Mucosa of stomach (tissue), 1 donor: ENCODE results near the gene PAWR.
"Not testable (repeated sequence)": the region's sequence is repeated elsewhere in the genome, so short reads cannot be mapped to it uniquely, and the experiment has no call there.

ENCODE experiments used
- H3K27me3 ChIP-seq: one replicate; pipeline ENCODE4 v1.7.0; 2013; ENCODE audit warnings: mild to moderate bottlenecking, low read length; ENCODE audit not compliant: control insufficient read depth, insufficient read depth
- H3K36me3 ChIP-seq: one replicate; pipeline ENCODE4 v1.7.0; 2013; ENCODE audit warnings: low read length; ENCODE audit not compliant: control insufficient read depth, insufficient read depth
- H3K4me1 ChIP-seq: one replicate; pipeline ENCODE4 v1.7.0; 2013; ENCODE audit warnings: mild to moderate bottlenecking, low read length; ENCODE audit not compliant: control insufficient read depth, insufficient read depth
- H3K4me3 ChIP-seq: one replicate; pipeline ENCODE4 v1.7.0; 2013; ENCODE audit warnings: low read length
- H3K9ac ChIP-seq: one replicate; pipeline ENCODE4 v1.7.0; 2013; ENCODE audit warnings: mild to moderate bottlenecking, low read length, moderate library complexity
- H3K9me3 ChIP-seq: one replicate; pipeline ENCODE4 v1.7.0; 2013; ENCODE audit warnings: mild to moderate bottlenecking, low read length, moderate library complexity; ENCODE audit not compliant: control insufficient read depth
- donor health status: Pancreatic carcinoma.

PAWR gene

DNA sequence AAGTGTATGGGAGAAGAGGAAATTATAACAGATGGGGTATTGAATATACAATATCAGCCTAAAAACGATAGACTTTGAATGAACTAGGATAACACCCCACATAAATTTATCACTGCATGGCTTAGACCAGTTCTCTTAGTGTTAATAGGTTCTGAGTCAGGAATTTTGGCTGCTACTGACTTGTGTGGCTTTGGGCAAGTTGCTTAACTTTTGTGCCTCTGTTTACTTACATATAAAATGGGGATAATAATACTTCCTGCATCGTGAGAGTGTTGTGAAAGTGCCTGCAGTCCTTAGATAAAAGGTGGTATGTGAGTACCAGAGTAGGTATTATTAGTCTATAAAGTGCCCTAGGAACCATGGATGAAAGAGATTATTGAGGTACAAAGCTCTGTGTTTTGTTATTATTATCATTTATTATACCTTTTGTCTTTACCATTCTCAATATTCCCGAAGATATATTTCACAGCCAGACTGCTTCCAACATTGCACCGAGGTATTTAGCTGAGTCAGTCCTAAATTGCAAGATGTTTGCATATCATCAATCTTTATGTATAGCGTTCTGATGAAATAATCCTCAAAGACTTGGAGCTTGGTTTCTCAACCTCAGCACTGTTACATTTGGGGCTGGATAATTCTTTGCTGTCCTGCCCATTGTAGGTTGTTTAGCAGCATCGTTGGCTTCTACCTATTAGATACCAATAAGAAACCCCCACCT is 2.3 kb upstream of the PAWR start:
- Histone ChIP-seq H3K36me3 (no peaks in the 10 kb centered on the region), H3K9me3 (no peaks in the 10 kb centered on the region), H3K9ac (no peak overlapping the region), H3K27me3 (no peaks in the 10 kb centered on the region), H3K4me3 (no peak overlapping the region), H3K4me1 (peaks cover 11% of the 10 kb centered on the region)

DNA sequence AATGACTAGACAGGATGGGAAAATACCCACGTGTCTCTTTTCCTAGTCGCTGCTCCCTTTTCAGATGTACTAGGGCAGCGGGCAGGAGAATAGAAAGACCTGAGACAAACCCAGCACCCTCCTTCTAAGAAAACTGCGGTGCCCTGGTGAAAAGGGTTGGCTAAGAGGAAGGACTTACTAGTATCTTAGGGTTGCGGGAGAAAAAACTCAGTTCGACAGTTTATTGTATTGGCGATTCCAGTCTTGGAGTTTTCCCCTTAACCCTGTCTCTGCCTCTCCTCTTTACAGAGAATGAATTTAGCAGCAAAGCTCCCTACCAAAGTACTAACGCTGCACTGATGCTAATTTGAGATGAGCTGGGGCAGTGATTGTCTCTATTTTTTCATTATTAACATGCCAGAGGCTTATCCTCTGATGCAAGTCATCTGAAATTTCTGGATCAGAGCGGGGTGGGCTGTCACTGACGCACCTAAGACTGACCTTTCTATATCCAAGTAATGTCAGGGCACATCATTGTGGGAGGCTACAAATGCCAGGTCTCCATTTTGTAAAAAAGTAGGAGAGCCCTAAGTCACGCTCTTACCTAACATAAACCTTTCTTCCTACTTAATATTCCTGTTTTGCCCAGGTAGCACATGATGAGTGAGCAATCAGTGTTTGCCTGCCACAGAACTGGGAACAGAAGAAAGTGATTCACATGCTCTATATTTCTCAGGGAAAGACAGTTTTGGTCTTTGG is 916 bp upstream of the PAWR start:
- Histone ChIP-seq H3K27me3 (no peaks in the 10 kb centered on the region), H3K9ac (peak overlapping the region; percentile 76), H3K4me3 (peak overlapping the region; percentile 68), H3K4me1 (peaks cover 11% of the 10 kb centered on the region), H3K36me3 (no peaks in the 10 kb centered on the region), H3K9me3 (no peaks in the 10 kb centered on the region)

GRCh38 chr12:79690142-79690637 is 574 bp downstream of the PAWR start:
- Histone ChIP-seq H3K27me3 (no peaks in the 10 kb centered on the region), H3K4me1 (peaks cover 18% of the 10 kb centered on the region), H3K9me3 (no peaks in the 10 kb centered on the region), H3K36me3 (no peaks in the 10 kb centered on the region), H3K4me3 (peak overlapping the region; percentile 69), H3K9ac (peak overlapping the region; percentile 83)

DNA sequence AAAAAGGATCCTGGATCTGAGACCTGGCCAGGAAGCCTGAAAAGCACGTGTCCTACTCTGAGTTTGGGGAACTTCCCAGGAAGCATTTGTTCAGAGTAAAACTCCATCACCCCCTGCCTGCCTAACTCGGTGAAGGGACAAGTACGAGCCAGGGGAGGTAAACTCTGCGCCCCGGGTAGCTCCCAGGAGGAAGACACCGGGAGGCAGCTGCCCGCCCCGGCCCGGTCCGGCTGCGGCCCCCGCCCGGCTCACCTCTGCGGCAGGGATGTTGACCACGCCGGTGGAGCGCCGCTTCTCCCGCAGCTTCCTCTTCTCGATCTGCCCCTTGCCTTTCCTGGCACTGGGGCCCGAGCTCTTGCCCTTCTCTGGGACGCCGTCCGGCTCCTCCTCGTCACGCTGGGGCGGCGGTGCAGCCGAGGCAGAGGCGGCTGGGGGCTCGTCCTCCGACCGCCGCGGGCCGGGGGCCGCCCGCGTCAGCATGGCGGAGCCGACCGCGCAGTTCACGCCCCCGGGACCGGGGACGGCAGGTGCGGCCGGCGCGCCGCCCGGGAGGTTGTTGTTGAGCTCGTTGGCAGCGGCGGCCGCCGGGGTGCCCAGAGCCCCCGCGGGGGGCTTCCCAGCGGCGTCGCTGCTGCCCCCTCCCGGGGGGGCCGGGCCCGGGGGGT is 1.2 kb downstream of the PAWR start:
- Histone ChIP-seq H3K27me3 (no peaks in the 10 kb centered on the region), H3K4me1 (peaks cover 18% of the 10 kb centered on the region), H3K9me3 (no peaks in the 10 kb centered on the region), H3K4me3 (peak overlapping the region; percentile 69), H3K36me3 (no peaks in the 10 kb centered on the region), H3K9ac (peak overlapping the region; percentile 83)

GRCh38 chr12:79689061-79689476 is 1.7 kb downstream of the PAWR start:
- peak overlapping the region; percentile 83 for H3K9ac ChIP-seq
- H3K4me3 ChIP-seq = peak overlapping the region; percentile 69
- no peaks in the 10 kb centered on the region for H3K36me3 ChIP-seq
- peaks cover 18% of the 10 kb centered on the region for H3K4me1 ChIP-seq
- no peaks in the 10 kb centered on the region for H3K9me3 ChIP-seq
- no peaks in the 10 kb centered on the region for H3K27me3 ChIP-seq

DNA sequence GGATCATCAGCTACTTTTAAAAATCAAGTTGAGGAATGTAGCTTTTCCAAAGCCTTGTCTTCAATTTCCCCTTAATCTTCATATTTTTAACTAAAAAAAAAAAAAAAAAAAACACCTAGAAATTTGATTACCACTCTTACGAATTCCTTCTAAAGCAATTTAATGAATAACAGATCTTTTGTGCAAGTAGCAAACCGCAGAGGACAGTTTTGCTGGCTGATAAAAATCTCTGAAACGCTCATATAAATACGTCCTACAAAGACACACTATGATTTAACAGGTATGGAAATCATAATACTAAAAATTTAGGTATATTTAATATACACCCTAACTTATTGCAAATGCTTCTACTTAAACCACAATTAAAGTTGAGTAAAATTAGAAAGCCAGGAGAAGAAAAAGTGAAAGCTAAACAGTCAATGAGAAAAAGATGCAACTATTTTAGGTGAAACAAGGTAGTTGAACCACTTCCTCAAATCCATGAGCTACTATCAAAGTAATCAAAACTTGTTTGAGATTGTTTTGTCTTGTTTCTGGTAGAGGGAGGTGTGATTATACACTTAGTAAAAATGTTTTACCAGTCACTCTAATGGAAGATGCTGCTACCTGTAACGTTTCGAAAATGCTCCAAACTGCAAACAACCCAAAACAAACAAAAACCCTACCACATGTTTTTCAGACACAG is 2.2 kb downstream of the PAWR start:
- peak overlapping the region; percentile 69 for H3K4me3 ChIP-seq
- no peaks in the 10 kb centered on the region for H3K27me3 ChIP-seq
- H3K9ac ChIP-seq = peak overlapping the region; percentile 83
- no peaks in the 10 kb centered on the region for H3K9me3 ChIP-seq
- H3K4me1 ChIP-seq = peaks cover 18% of the 10 kb centered on the region
- no peaks in the 10 kb centered on the region for H3K36me3 ChIP-seq

GRCh38 chr12:79687711-79688260 is 3.0 kb downstream of the PAWR start:
- no peaks in the 10 kb centered on the region for H3K9me3 ChIP-seq
- H3K4me3 ChIP-seq = no peak overlapping the region
- H3K4me1 ChIP-seq = peaks cover 18% of the 10 kb centered on the region

GRCh38 chr12:79686171-79686570 is 4.6 kb downstream of the PAWR start:
- H3K27me3 ChIP-seq = no peaks in the 10 kb centered on the region
- H3K9me3 ChIP-seq = no peaks in the 10 kb centered on the region
- no peak overlapping the region for H3K9ac ChIP-seq
- peaks cover 9% of the 10 kb centered on the region for H3K4me1 ChIP-seq
- H3K4me3 ChIP-seq = no peak overlapping the region
- H3K36me3 ChIP-seq = no peaks in the 10 kb centered on the region

More at GRCh38 chr12:79687711-79688260, 3.0 kb downstream of the PAWR start:
- Histone ChIP-seq H3K9ac (no peak overlapping the region), H3K36me3 (no peaks in the 10 kb centered on the region), H3K27me3 (no peaks in the 10 kb centered on the region)

DNA sequence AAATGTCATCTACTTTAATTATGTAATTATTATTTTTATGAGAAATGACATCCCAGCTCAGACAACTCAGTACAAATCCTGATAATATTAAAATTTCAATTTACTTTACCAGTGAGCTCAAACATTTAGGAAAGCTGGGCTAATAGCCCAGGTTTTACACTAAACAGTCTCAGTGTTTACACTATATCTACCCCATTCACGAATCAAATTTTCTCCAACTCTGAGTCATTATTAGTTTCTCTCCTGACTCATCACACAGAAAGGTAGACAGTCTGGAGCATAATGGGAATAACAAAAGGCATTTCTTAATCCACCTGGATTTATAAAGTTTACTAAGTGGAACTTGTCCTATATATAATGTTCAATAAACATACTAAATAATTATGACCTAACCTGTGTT is 5.7 kb downstream of the PAWR start:
- peaks cover 10% of the 10 kb centered on the region for H3K4me1 ChIP-seq
- no peaks in the 10 kb centered on the region for H3K36me3 ChIP-seq
- no peak overlapping the region for H3K9ac ChIP-seq
- H3K9me3 ChIP-seq = no peaks in the 10 kb centered on the region
- no peaks in the 10 kb centered on the region for H3K27me3 ChIP-seq
- no peak overlapping the region for H3K4me3 ChIP-seq

DNA sequence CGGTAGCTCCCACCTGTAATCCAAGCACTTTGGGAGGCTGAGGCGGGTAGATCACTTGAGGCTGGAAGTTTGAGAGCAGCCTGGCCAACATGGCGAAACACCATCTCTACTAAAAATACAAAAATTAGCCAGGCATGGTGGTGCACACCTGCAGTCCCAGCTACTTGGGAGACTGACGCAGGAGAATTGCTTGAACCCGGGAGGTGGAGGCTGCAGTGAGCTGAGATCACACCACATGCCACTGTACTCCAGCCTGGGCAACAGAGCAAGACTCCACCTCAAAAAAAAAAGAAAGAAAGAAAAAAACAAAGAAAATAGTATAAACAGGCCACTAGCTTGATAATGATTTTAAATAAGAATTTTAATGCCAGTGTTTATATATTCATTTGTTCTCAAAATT is 6.4 kb downstream of the PAWR start:
- H3K4me3 ChIP-seq, H3K4me1 ChIP-seq, H3K36me3 ChIP-seq: not testable (repeated sequence)

DNA sequence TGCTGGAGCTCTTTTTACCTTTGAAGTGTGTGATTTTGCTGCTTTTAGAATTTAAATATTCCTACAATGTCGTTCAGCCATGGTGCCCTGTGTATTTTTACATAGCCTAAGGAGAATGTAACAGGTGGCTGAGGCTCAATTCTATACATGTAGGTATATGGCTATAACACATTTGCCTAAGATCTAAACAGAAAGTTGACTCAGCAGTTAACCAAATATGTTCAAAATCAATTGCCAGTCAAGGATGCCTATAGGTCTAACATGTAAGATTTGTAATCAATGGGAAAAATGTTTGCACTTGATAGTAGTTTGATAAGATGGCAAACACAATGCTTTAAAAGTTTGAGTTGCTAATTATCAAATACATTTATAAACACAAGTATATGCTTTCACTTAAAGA is 8.2 kb downstream of the PAWR start:
- Histone ChIP-seq H3K4me1 (peaks cover 10% of the 10 kb centered on the region), H3K27me3 (no peaks in the 10 kb centered on the region), H3K4me3 (no peak overlapping the region), H3K9ac (no peak overlapping the region), H3K9me3 (no peaks in the 10 kb centered on the region), H3K36me3 (no peaks in the 10 kb centered on the region)

More for the DNA sequence above, 6.4 kb downstream of the PAWR start:
- H3K9me3 ChIP-seq, H3K27me3 ChIP-seq, H3K9ac ChIP-seq: not testable (repeated sequence)
